ENCODE measurements around the gene SERPINB1. TPM values are rescaled to one million over a fixed set of nuclear protein-coding genes. Genes with fewer than 3 reads are reported as not detected.
A peak's percentile ranks its signal among the peaks of the same experiment; 100 is the strongest.
"Not testable (repeated sequence)": the region's sequence is repeated elsewhere in the genome, so short reads cannot be mapped to it uniquely, and the experiment has no call there.

SERPINB1 gene
- total RNA-seq, 2 donors from 2014 or later: 30.6 to 38.5 TPM

DNA sequence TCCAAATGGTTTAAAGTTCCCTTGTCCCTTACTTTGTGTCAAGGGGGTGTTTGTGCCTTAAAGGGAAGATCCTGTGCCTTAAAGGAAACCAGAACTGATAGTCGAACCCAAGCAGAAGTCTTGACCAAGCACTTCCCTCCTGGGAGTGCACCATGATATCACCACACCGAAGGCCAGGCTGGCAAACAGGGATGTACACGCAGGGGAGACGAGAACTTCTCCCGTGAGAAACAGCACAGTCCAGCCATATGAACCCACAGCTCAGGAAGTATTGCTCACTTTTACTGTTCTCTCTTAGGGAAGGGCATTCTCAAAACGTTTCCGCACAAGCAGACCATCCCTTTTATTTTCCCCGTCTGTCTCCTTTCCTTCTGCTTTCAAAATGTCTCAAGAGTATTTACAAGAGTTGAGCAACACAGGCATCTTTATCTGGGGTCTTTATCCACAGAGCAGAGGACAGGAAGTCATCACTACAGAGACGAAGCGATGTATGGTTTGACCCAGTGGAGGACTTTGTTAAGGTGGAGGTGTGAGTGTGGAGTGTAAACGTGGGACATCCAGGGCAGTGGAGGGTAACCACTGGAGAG is 12.8 kb upstream of the SERPINB1 start:
- no peaks in the 10 kb centered on the region for H3K36me3 Mint-ChIP-seq (ENCODE audit: low read depth)
- Histone ChIP-seq H3K9ac (ENCODE audit: extremely low read depth, low read length, poor library complexity, severe bottlenecking) (no peak overlapping the region), H3K36me3 (ENCODE audit: control insufficient read depth, insufficient read depth, low read length) (no peaks in the 10 kb centered on the region), H3K4me3 (ENCODE audit: low read length) (no peak overlapping the region), H3K4me1 (ENCODE audit: control insufficient read depth, insufficient read depth, low read length) (peaks cover 3% of the 10 kb centered on the region), H3K9me3 (ENCODE audit: control insufficient read depth, low read length) (no peaks in the 10 kb centered on the region), H3K27me3 (ENCODE audit: control insufficient read depth, insufficient read depth, low read length, poor library complexity, severe bottlenecking) (no peaks in the 10 kb centered on the region), H3K27ac (ENCODE audit: low read depth, low read length) (peak overlapping the region; percentile 61)
- 80 to 85% methylated on average over 10 to 11 of the region's 11 CpGs for WGBS, 2 experiments (ENCODE audit: insufficient coverage in 1 of 2, insufficient read length in 1 of 2)
- H3K9me3 Mint-ChIP-seq: no peaks in the 10 kb centered on the region
- H3K27ac Mint-ChIP-seq: peak overlapping the region; percentile 84
- DNase-seq: peak; percentile 51
- no peaks in the 10 kb centered on the region for H3K27me3 Mint-ChIP-seq (ENCODE audit: insufficient read depth)
- H3K4me1 Mint-ChIP-seq: peaks cover 40% of the 10 kb centered on the region
- H3K4me3 Mint-ChIP-seq: no peak overlapping the region
- TF ChIP-seq, protein P1, sequence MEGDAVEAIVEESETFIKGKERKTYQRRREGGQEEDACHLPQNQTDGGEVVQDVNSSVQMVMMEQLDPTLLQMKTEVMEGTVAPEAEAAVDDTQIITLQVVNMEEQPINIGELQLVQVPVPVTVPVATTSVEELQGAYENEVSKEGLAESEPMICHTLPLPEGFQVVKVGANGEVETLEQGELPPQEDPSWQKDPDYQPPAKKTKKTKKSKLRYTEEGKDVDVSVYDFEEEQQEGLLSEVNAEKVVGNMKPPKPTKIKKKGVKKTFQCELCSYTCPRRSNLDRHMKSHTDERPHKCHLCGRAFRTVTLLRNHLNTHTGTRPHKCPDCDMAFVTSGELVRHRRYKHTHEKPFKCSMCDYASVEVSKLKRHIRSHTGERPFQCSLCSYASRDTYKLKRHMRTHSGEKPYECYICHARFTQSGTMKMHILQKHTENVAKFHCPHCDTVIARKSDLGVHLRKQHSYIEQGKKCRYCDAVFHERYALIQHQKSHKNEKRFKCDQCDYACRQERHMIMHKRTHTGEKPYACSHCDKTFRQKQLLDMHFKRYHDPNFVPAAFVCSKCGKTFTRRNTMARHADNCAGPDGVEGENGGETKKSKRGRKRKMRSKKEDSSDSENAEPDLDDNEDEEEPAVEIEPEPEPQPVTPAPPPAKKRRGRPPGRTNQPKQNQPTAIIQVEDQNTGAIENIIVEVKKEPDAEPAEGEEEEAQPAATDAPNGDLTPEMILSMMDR (conservative IDR thresholded peaks at IDR 0.05): no peak

DNA sequence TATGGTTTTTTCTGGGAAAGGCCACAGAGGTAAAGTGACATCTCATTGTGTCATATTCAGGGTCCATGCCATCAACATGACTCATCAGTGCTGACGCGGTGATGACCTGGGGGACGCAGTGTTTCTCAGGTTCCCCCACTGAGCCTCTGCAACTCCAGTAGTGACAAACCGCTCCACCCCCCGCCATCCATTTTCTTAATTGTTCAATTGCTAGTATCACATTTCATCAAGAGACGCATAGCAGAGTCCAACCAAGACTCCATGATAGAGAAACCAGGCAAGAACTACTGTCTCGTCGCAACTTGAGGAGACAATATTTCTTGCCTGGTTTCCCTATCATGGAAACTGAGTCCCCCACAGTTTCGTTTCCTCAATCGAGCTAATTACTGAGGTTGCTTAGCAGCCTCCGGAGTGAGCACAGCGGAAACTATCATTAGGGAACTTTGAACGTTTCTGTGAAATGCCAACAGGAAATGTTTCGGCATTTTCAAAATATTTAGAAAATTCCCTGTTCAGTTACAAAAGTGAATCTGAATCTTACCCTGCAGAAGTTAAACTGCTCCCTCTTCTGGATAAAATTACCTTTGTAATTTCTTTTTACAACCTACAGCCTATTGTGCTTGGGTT is 12.2 kb upstream of the SERPINB1 start:
- 38 to 50% methylated on average over 13 to 14 of the region's 14 CpGs for WGBS, 2 experiments (ENCODE audit: insufficient coverage in 1 of 2, insufficient read length in 1 of 2)
- Mint-ChIP-seq H3K27ac (peak overlapping the region; percentile 90), H3K9me3 (no peaks in the 10 kb centered on the region), H3K27me3 (ENCODE audit: insufficient read depth) (no peaks in the 10 kb centered on the region), H3K36me3 (ENCODE audit: low read depth) (no peaks in the 10 kb centered on the region), H3K4me3 (peak overlapping the region; percentile 33), H3K4me1 (peaks cover 41% of the 10 kb centered on the region)
- Histone ChIP-seq H3K4me3 (ENCODE audit: low read length) (no peak overlapping the region), H3K36me3 (ENCODE audit: control insufficient read depth, insufficient read depth, low read length) (no peaks in the 10 kb centered on the region), H3K4me1 (ENCODE audit: control insufficient read depth, insufficient read depth, low read length) (peaks cover 3% of the 10 kb centered on the region), H3K9ac (ENCODE audit: extremely low read depth, low read length, poor library complexity, severe bottlenecking) (peak overlapping the region; percentile 29), H3K27ac (ENCODE audit: low read depth, low read length) (no peak overlapping the region), H3K27me3 (ENCODE audit: control insufficient read depth, insufficient read depth, low read length, poor library complexity, severe bottlenecking) (no peaks in the 10 kb centered on the region), H3K9me3 (ENCODE audit: control insufficient read depth, low read length) (no peaks in the 10 kb centered on the region)
- peak; percentile 86 for DNase-seq
- TF ChIP-seq, protein P1 (conservative IDR thresholded peaks at IDR 0.05): peak; percentile 55

DNA sequence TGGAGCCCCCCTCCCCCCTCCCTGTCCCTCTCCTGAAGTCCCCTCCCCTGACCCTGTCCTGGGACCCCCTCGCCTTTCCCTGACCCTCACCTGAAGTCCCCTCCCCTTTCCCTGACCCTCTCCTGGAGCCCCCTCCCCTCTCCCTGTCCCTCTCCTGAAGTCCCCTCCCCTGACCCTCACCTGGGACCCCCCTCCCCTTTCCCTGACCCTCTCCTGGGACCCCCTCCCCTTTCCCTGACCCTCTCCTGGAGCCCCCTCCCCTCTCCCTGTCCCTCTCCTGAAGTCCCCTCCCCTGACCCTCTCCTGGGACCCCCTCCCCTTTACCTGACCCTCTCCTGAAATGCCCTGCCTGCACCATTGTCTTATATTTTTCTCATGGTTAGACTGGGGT is 11.7 kb upstream of the SERPINB1 start:
- H3K4me1 Mint-ChIP-seq: peaks cover 42% of the 10 kb centered on the region

More for the DNA sequence above, 11.7 kb upstream of the SERPINB1 start:
- H3K36me3 ChIP-seq (ENCODE audit: control insufficient read depth, insufficient read depth, low read length); H3K9me3 ChIP-seq (ENCODE audit: control insufficient read depth, low read length); H3K27ac ChIP-seq (ENCODE audit: low read depth, low read length); H3K4me3 ChIP-seq (ENCODE audit: low read length); H3K9me3 Mint-ChIP-seq; H3K27me3 ChIP-seq (ENCODE audit: control insufficient read depth, insufficient read depth, low read length, poor library complexity, severe bottlenecking); H3K36me3 Mint-ChIP-seq (ENCODE audit: low read depth); H3K27me3 Mint-ChIP-seq (ENCODE audit: insufficient read depth); H3K4me1 ChIP-seq (ENCODE audit: control insufficient read depth, insufficient read depth, low read length): not testable (repeated sequence)
- 92% methylated on average over 1 of the region's 1 CpG; no CpG with 5 or more reads in 1 of the 2 experiments for WGBS, 2 experiments (ENCODE audit: insufficient coverage in 1 of 2, insufficient read length in 1 of 2)
- peak; percentile 80 for DNase-seq
- peak overlapping the region; percentile 29 for H3K9ac ChIP-seq (ENCODE audit: extremely low read depth, low read length, poor library complexity, severe bottlenecking)
- peak overlapping the region; percentile 33 for H3K4me3 Mint-ChIP-seq
- H3K27ac Mint-ChIP-seq: peak overlapping the region; percentile 90
